Bronchial epithelial cell (primary cell): ENCODE results near the gene KIAA0319L. TPM values are rescaled to one million over a fixed set of nuclear protein-coding genes. Genes with fewer than 3 reads are reported as not detected.

ENCODE experiments used
- DNase-seq: peaks from one replicate; pipeline ENCODE4 v3.0.0-alpha.2; 2010; ENCODE audit warnings: low read depth
- FAIRE-seq: peaks from 2 replicates; lab custom pipeline; 2011; peaks lifted over from hg19 to GRCh38; lab: Jason Lieb, UNC
- H3K27me3 ChIP-seq: 2 replicates; pipeline ENCODE4 v1.5.1; 2011; ENCODE audit warnings: low read length; ENCODE audit not compliant: control insufficient read depth, insufficient read depth
- H3K36me3 ChIP-seq: 2 replicates; pipeline ENCODE4 v1.5.1; 2011; ENCODE audit warnings: low read length; ENCODE audit not compliant: control insufficient read depth, insufficient read depth
- H3K4me3 ChIP-seq: 2 replicates; pipeline ENCODE4 v1.5.1; 2011; ENCODE audit warnings: mild to moderate bottlenecking, low read depth, low read length, control low read depth
- CTCF ChIP-seq: IDR thresholded peaks from 2 replicates; pipeline ENCODE4 v1.5.1; 2011; ENCODE audit warnings: mild to moderate bottlenecking, moderate library complexity, low read length, control low read depth, inconsistent platforms; ENCODE audit not compliant: insufficient read depth, severe bottlenecking
- total RNA-seq: library from RNA; depleted of rRNA; stranded (reverse); fragments of >200 nt; gene quantifications from 2 replicates; pipeline ENCODE4 v1.2.1, GENCODE V29; 2014

KIAA0319L gene
- total RNA-seq, 1 donor from 2014 or later, result 26.6 TPM

GRCh38 chr1:35428360-35428759 is 128.8 kb downstream of the KIAA0319L start:
- no peak for TF ChIP-seq CTCF
- H3K36me3 ChIP-seq, result no peaks in the 10 kb centered on the region
- DNase-seq (no peak), FAIRE-seq (no peak)
- no peak overlapping the region for H3K4me3 ChIP-seq
- H3K27me3 ChIP-seq, result no peaks in the 10 kb centered on the region

- FAIRE-seq, result no peak
- no peak overlapping the region for H3K4me3 ChIP-seq
- H3K36me3 ChIP-seq, result no peaks in the 10 kb centered on the region
- DNase-seq, result no peak
- TF ChIP-seq CTCF, result no peak
- no peaks in the 10 kb centered on the region for H3K27me3 ChIP-seq
Measured at GRCh38 chr1:35426097-35426586, 131.1 kb downstream of the KIAA0319L start.

GRCh38 chr1:35408925-35409324 is 148.3 kb downstream of the KIAA0319L start:
- H3K36me3 ChIP-seq, result peaks cover 6% of the 10 kb centered on the region
- H3K27me3 ChIP-seq, result no peaks in the 10 kb centered on the region
- no peak for TF ChIP-seq CTCF
- no peak overlapping the region for H3K4me3 ChIP-seq
- DNase-seq (no peak), FAIRE-seq (no peak)

GRCh38 chr1:35407743-35408142 is 149.5 kb downstream of the KIAA0319L start:
- Histone ChIP-seq H3K4me3 (no peak overlapping the region), H3K36me3 (peaks cover 6% of the 10 kb centered on the region), H3K27me3 (no peaks in the 10 kb centered on the region)
- FAIRE-seq (no peak), DNase-seq (no peak)
- TF ChIP-seq CTCF, result no peak

- Histone ChIP-seq H3K36me3 (peaks cover 6% of the 10 kb centered on the region), H3K4me3 (no peak overlapping the region), H3K27me3 (no peaks in the 10 kb centered on the region)
- no peak for TF ChIP-seq CTCF
- DNase-seq (no peak), FAIRE-seq (no peak)
Measured at GRCh38 chr1:35406103-35406502, 151.1 kb downstream of the KIAA0319L start.

- peaks cover 5% of the 10 kb centered on the region for H3K36me3 ChIP-seq
- no peak for TF ChIP-seq CTCF
- FAIRE-seq, result no peak
Measured at GRCh38 chr1:35401049-35401448, 156.2 kb downstream of the KIAA0319L start.

More at GRCh38 chr1:35401049-35401448, 156.2 kb downstream of the KIAA0319L start:
- no peak overlapping the region for H3K4me3 ChIP-seq
- H3K27me3 ChIP-seq, result no peaks in the 10 kb centered on the region
- no peak for DNase-seq
